GM20000 (cell line): ENCODE measurements around the gene MLF2.

ENCODE experiments used
- DNase-seq: peaks from one replicate; pipeline ENCODE4 v3.0.0; 2012; ENCODE audit warnings: low spot score
- CTCF ChIP-seq: IDR thresholded peaks from 2 replicates; pipeline ENCODE4 v1.5.1; 2012; ENCODE audit warnings: mild to moderate bottlenecking, control low read depth; ENCODE audit errors: extremely low read depth, missing control alignments

Gene MLF2

DNA sequence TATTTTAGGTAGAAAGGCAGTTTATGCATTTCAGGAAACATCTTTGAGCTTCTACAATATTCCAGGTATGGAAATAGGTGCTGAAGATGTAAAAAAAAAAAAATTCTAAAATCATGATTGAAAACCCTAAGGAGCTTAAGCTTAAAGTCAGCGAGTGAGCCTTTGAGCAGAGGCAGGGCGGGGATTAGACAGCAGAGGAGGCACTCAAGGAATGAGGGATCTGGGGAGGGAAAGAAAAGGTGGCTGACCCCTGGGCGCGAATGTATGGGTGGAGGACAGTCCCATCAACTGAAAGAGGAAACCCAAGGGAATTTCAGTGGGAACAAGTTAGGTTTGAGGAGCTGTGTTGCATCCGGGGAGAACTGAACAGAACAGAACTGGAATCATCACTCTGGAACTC, 6.8 kb upstream of the MLF2 start:
- DNase-seq, result no peak
- no peak for TF ChIP-seq CTCF

DNA sequence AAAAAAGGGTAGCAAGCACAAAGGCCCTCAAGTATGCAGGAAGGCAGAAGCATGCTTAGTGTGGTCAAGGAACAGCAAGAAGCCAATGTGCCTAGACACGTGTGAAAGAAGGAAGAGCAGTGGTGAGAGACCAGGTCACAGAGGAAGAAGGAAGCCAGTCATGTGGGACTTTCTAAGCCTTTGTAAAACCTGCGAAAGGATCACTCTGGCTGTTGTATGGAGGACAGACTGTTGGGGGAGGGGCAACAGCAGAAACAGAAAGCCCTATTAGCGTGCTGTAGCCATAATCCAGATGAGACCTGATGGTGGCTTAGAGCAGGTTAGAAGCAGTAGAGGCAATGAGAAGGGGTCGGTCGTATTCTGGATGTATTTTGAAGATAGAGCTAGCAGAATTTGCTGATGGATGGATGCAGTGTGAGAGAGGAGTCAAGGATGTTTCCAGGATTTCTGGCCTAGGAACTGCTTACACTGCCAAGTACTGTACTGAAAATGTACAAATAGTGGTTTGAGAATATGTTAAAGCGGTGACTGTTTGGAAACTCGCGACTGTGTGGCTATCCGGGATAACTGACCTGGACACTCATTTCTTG, 5.7 kb upstream of the MLF2 start:
- no peak for DNase-seq
- TF ChIP-seq CTCF, result no peak

GRCh38 chr12:6757028-6757690, 4.2 kb upstream of the MLF2 start:
- no peak for TF ChIP-seq CTCF
- DNase-seq, result no peak

DNA sequence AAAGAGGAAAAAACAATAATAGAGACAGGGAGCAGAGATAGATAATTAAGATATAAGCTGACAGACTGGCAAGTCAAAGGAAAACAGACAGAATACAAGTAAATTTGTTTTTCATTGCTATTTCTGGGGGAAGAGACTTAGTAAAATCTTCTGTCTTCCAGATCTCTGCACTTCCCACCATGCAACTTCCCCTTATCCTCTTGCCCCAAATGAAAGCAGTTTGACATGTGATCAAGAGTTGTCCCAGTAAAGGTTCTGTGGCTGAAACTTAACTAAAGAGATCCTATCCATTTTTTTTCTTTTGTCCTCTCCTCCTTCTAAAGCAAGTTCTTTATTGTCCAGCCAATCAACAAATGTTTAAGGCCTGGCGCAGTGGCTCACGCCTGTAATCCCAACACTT, 1.5 kb upstream of the MLF2 start:
- no peak for DNase-seq
- no peak for TF ChIP-seq CTCF

- TF ChIP-seq CTCF, result no peak
- DNase-seq, result no peak
Measured at GRCh38 chr12:6753772-6754356, 923 bp upstream of the MLF2 start.

DNA sequence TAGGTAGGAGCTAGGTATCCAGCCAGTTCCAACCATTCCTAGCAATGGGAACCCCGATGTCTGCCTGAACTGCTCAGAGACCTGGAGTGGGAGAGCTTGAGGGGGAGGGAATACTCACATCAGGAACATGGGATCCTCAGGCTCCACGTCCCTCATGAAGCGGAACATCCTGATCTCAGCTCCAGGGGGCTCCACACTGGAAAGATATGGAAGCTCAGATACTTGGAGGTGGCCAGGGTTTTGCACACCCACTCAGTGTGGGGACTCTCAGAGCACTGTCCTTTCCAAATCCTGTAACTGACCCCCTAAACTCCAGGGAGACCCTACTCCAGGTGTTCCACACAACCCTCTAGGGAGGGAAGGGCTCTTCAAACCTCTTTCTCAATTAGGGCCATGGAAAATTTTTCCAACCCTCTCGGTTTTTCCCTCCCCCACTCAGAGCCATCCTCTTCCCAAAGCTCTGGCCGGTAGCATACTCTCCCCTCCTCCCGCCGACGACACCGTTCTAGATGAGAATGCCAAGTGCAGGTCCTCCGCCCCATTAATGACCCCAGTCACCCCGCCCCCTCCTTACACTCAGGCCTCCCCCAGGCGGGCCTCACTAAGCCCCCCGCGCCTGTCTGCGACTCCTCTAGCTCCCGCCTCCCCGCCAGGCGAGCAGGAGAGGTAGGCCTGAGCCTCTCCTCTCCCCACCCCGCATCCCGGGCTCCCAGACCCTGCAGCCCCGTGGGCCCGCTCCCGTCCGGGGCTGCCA, 597 bp downstream of the MLF2 start:
- no peak for TF ChIP-seq CTCF
- no peak for DNase-seq

DNA sequence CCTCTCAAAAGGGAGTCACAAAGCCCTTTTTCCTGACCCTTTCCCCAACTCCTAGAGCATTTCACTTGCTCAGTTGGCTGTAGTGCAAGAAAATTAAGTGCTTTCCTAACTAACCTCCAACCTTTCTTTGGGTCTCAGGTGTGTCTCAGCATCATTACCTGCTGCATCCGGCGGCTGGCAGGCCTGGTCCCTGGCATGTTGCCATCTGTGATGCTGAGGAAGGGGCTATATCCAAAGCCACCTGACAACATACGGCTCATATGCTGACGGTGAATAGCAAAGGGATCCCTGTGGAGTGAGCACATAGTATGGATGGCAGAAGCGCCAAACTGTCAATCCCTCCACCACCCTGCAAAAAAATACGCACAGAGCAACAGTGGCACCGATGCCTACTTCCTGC, 1.2 kb downstream of the MLF2 start:
- TF ChIP-seq CTCF, result no peak
- no peak for DNase-seq
